Gastroesophageal sphincter (tissue), 3 donors: ENCODE measurements around the gene CPNE4.

Experiments used
- CTCF ChIP-seq, 4 experiments: fragments of 200-600 bp in 2 of 4; fragments of 450-650 bp in 2 of 4; sonication (generic) in 1 of 4; IDR thresholded peaks; one replicate each; pipeline ENCODE4 v1.5.1; 2017 to 2019; ENCODE audit warnings: antibody characterized with exemption in 4 of 4, mild to moderate bottlenecking in 2 of 4, moderate library complexity in 2 of 4
- EP300 ChIP-seq: sonication (generic); formaldehyde crosslinking; IDR thresholded peaks from one replicate; pipeline ENCODE4 v1.6.1; 2017; ENCODE audit warnings: antibody characterized with exemption, mild to moderate bottlenecking
- POLR2AphosphoS5 ChIP-seq: sonication (generic); formaldehyde crosslinking; IDR thresholded peaks from one replicate; pipeline ENCODE4 v1.6.1; 2017; ENCODE audit warnings: antibody characterized with exemption

GRCh38 chr3:131728898-131729642 is 305.7 kb downstream of the CPNE4 start:
- TF ChIP-seq CTCF (IDR thresholded peaks at IDR 0.05) (no peak), POLR2AphosphoS5 (no peak), EP300 (no peak)
